Skeletal muscle tissue (tissue), 4 donors: ENCODE results near the gene PALLD. TPM values are rescaled to one million over a fixed set of nuclear protein-coding genes. Genes with fewer than 3 reads are reported as not detected.

Experiments used
- H3K27ac ChIP-seq: one replicate; pipeline ENCODE4 v1.7.0; 2013; ENCODE audit warnings: mild to moderate bottlenecking, low read depth, low read length, inconsistent platforms
- H3K27me3 ChIP-seq, 3 donors: one replicate each; pipeline ENCODE4 v1.7.0; 2013; ENCODE audit warnings: low read length in 3 of 3; ENCODE audit not compliant: control insufficient read depth in 3 of 3, insufficient read depth in 3 of 3
- H3K36me3 ChIP-seq, 3 donors: one replicate each; pipeline ENCODE4 v1.7.0; 2013; ENCODE audit warnings: low read length in 3 of 3; ENCODE audit not compliant: control insufficient read depth in 3 of 3, insufficient read depth in 3 of 3
- H3K4me1 ChIP-seq, 3 donors: one replicate each; pipeline ENCODE4 v1.7.0; 2013; ENCODE audit warnings: low read length in 3 of 3, mild to moderate bottlenecking in 3 of 3; ENCODE audit not compliant: control insufficient read depth in 3 of 3, insufficient read depth in 3 of 3
- H3K4me3 ChIP-seq, 3 donors: one replicate each; pipeline ENCODE4 v1.7.0; 2013; ENCODE audit warnings: low read length in 3 of 3
- H3K9ac ChIP-seq, 3 donors: one replicate each; pipeline ENCODE4 v1.7.0; 2013; ENCODE audit warnings: low read length in 3 of 3, mild to moderate bottlenecking in 3 of 3, moderate library complexity in 2 of 3, low read depth in 1 of 3
- H3K9me3 ChIP-seq, 3 donors: one replicate each; pipeline ENCODE4 v1.7.0; 2013; ENCODE audit warnings: low read length in 3 of 3; ENCODE audit not compliant: control insufficient read depth in 3 of 3
- total RNA-seq: library from RNA; depleted of rRNA; stranded (reverse); fragments of >200 nt; gene quantifications from one replicate; pipeline ENCODE4 v1.2.3, GENCODE V29; 2014
- donor health status: Osteomylitis.

PALLD gene
- total RNA-seq, 1 donor from 2014 or later = 140 TPM

DNA sequence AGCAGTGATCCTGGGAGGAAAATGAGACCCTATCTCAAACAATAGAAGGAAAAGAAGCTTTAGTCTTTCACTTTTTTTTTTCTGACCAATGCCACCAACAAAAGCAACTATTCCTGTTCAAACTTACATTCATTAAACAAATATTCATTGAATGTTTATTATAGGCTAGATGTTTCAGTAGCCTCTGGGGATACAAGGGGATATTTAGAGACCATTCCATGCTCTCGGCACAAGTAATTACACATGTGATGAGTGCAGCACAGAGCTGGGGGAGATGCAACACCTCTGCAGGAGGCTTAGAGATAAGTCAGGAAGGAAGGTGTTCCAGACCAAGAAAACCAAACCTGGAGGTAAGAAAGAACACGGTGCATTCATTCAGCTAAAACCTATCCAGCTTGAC, 68.3 kb downstream of the PALLD start:
- H3K4me1 ChIP-seq = peaks cover 19 to 26% (median 20%) of the 10 kb centered on the region in 3 donors
- H3K27me3 ChIP-seq = no peaks in the 10 kb centered on the region
- no peak overlapping the region for H3K27ac ChIP-seq
- H3K9ac ChIP-seq = no peak overlapping the region
- no peak overlapping the region for H3K4me3 ChIP-seq
- no peaks in the 10 kb centered on the region for H3K9me3 ChIP-seq
- no peaks in the 10 kb centered on the region for H3K36me3 ChIP-seq

DNA sequence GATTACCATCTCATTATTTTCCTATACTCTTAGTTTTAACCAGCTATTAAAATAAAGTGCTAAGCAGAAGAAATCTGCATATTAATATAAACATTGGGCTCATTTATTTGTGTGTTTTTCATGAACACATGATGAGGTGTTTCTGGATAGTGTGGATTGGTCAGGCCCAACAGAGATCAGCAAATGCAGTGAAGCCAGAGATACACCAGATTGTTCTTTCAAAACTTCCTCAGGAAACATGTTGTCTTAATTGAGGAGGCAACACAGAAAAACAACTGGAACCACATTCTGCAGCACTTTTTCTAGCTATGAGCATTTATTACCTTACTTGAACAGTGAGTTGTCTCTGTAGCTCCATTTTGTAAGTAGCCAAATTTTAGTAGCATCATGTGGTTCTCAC, 69.9 kb downstream of the PALLD start:
- no peaks in the 10 kb centered on the region for H3K27me3 ChIP-seq
- no peaks in the 10 kb centered on the region for H3K9me3 ChIP-seq
- no peak overlapping the region for H3K9ac ChIP-seq
- no peak overlapping the region for H3K27ac ChIP-seq
- no peak overlapping the region for H3K4me3 ChIP-seq
- H3K36me3 ChIP-seq = no peaks in the 10 kb centered on the region
- H3K4me1 ChIP-seq = peaks cover 15 to 16% (median 15%) of the 10 kb centered on the region in 3 donors

DNA sequence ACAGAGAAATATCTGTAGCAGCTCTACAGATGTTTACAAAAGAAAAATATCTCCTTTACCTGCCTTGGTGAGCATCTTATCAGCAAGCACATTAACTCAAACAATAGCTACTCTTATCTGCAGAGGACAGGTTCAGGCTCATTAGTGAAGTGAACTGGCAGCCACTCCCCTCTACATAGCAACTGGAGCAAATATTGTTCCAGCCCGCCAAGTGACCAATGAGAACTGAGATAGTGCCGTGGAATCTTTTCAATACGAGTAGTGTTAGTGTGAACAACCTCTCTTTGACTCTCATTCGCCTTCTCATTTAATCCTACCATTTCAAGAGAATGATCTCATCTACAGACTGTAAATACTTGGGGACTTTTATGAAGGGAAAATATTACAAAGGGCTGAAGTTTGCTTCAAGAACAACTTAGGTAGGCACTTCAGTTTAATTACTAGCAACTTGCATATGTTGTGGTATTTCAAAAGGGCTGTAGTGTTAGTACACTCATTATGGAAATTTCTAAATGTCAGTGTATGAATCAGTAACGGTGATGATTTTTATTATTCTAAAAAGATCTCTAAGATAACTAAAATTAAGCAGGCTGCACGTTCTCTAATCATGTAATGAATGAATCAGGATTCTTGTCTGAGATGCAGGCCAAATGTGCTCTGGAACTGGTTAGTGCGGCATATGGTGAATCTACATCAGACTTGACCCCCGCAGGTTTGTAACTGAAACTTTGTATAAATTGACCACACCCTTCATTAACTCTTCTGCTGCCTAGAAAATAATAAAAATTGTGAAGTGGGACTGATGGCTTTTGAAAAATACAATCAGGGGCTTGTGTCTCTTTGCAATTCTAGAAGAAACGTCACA, 72.4 kb downstream of the PALLD start:
- Histone ChIP-seq H3K36me3 (no peaks in the 10 kb centered on the region), H3K27me3 (no peaks in the 10 kb centered on the region), H3K4me3 (peak overlapping the region in 2 of 3 donors; percentile 17 to 18), H3K4me1 (peaks cover 13 to 19% (median 13%) of the 10 kb centered on the region in 3 donors), H3K9me3 (no peaks in the 10 kb centered on the region), H3K27ac (peak overlapping the region; percentile 22), H3K9ac (peak overlapping the region in 2 of 3 donors; percentile 13 to 58)

DNA sequence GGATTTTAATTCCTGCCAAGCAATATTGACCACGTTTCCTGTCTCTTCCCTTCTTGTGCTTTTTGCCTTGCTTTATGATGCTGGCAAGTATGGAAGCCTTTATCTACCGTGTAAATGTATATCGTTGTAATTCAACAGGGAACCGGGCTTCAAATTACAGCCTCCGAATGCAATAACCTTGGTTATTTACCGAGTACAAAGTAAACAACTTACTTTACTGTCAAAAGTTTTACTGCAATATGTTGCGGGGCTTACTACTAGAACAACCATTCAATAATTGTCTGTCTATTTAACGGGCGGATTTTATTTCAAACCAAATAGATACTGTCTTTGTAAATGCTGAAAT, 73.1 kb downstream of the PALLD start:
- H3K27me3 ChIP-seq = no peaks in the 10 kb centered on the region
- H3K4me3 ChIP-seq = peak overlapping the region in 2 of 3 donors; percentile 17 to 18
- H3K27ac ChIP-seq = peak overlapping the region; percentile 22
- H3K4me1 ChIP-seq = peaks cover 13 to 19% (median 13%) of the 10 kb centered on the region in 3 donors
- H3K36me3 ChIP-seq = no peaks in the 10 kb centered on the region
- H3K9me3 ChIP-seq = no peaks in the 10 kb centered on the region
- H3K9ac ChIP-seq = peak overlapping the region in 1 of 3 donors; percentile 58

DNA sequence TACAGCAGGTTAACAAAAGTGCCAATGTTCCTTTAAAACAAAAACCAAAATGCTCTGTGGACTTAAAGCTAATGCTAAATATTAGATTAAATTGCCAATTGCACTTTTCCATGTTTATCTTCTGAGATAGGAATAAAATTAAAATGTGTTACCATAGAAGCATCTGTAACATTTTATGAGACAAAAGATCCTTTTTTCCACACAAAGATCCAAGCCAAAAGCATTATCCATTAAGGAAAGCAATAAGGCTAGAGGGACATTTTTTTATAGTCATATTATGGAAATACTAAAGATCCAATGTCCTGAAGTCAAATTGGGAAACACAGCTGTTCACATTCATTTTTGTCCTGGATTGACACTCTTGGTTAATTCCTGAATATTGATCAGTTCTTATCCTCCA, 73.6 kb downstream of the PALLD start:
- Histone ChIP-seq H3K9ac (no peak overlapping the region), H3K36me3 (no peaks in the 10 kb centered on the region), H3K4me1 (peaks cover 8 to 19% (median 13%) of the 10 kb centered on the region in 3 donors), H3K4me3 (peak overlapping the region in 1 of 3 donors; percentile 17), H3K27ac (no peak overlapping the region), H3K9me3 (no peaks in the 10 kb centered on the region), H3K27me3 (no peaks in the 10 kb centered on the region)

DNA sequence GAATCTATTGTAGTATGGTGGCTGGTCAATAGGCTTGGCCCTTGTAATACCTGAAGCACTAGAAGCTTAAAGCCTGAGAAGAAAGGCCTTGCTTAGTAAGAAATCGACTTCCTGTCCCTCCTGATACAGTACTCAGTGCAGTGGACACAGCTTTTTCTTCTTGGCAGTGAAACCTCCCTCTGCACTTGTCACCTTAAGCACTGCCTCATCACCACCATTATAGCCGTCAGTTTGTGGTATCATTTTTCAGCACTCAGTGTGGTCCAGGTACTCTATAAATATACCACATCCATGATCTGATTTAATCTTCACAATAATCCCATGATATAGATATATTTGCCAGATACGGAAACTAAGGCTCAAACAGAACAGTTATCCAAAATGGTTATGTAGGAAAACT, 75.2 kb downstream of the PALLD start:
- H3K9ac ChIP-seq = no peak overlapping the region
- H3K9me3 ChIP-seq = no peaks in the 10 kb centered on the region
- H3K4me1 ChIP-seq = peaks cover 8 to 19% (median 13%) of the 10 kb centered on the region in 3 donors
- H3K27ac ChIP-seq = peak overlapping the region; percentile 14
- no peaks in the 10 kb centered on the region for H3K36me3 ChIP-seq
- no peaks in the 10 kb centered on the region for H3K27me3 ChIP-seq
- H3K4me3 ChIP-seq = no peak overlapping the region

DNA sequence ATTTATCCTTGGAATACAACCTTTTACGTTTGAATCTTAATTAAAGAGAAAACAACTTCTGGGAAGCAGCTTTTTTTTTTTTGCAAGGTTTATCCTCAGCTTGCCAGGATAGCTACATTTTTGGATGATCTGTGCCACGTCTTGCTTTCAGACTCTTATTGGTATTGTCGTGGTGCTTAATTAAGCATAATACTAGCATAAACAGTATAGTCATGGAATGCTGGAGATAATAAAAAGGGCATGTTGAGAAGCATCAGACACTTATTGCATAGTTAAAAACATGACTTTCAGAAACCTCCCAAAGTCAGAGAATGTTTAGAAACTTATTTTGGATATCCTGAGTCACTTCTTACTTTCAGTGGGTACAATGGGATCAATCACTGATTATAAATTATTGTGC, 77.0 kb downstream of the PALLD start:
- peaks cover 8 to 19% (median 13%) of the 10 kb centered on the region in 3 donors for H3K4me1 ChIP-seq
- no peaks in the 10 kb centered on the region for H3K36me3 ChIP-seq
- no peak overlapping the region for H3K9ac ChIP-seq
- H3K9me3 ChIP-seq = no peaks in the 10 kb centered on the region
- no peak overlapping the region for H3K27ac ChIP-seq
- H3K4me3 ChIP-seq = no peak overlapping the region
- no peaks in the 10 kb centered on the region for H3K27me3 ChIP-seq

DNA sequence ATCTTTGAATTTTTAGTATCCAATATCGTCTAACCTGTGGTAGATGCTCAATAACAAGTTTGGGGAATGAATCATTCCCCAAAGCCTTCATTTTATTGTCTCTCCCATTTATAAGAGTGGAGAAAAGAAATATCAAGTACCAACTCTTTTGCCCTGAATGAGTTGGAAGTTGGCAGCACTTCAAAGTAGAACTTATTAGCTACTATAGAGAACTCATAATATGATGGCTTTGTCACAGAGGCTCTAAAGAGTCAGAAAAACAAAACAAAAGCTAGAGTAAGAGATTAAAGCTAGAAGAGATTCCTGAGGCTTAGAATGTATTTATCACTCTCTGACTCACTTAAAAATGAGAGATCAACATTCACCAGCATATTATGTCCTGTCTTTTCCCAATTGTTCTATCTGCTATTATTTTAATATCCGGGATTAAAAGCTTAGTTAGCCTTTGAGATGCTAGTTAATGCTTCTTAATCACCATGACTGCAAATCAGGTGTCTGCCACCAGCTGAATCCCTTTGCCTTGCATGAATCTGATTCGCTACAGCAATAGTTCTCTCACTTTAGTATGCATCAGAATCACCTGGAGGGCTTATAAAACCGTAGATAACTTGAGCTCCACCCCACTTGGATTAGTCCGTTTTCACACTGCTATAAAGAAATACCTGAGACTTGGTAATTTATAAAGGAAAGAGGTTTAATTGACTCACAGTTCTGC, 77.9 kb downstream of the PALLD start:
- no peak overlapping the region for H3K9ac ChIP-seq
- H3K27me3 ChIP-seq = no peaks in the 10 kb centered on the region
- H3K36me3 ChIP-seq = no peaks in the 10 kb centered on the region
- no peaks in the 10 kb centered on the region for H3K9me3 ChIP-seq
- H3K27ac ChIP-seq = no peak overlapping the region
- H3K4me3 ChIP-seq = no peak overlapping the region
- peaks cover 8 to 12% (median 9%) of the 10 kb centered on the region in 3 donors for H3K4me1 ChIP-seq

DNA sequence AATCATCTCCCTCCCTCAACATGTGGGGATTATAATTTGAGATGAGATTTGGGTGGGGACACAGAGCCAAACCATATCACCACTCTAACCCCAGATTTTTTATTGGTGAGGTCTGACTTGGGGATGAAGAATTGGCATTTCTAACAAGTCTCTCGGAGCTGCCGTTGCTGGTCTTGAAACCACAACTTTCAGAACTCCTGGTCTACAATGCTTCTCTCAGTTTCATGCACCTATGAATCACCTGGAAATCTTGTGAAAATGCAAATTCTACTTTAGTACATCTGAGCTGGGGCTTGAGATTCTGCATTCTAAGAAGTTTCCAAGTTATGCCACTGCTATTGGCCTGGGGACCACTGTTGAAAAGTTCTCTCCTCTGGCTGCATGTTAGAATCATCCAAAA, 78.6 kb downstream of the PALLD start:
- no peak overlapping the region for H3K4me3 ChIP-seq
- no peaks in the 10 kb centered on the region for H3K27me3 ChIP-seq
- no peak overlapping the region for H3K27ac ChIP-seq
- no peak overlapping the region for H3K9ac ChIP-seq
- H3K36me3 ChIP-seq = no peaks in the 10 kb centered on the region
- no peaks in the 10 kb centered on the region for H3K9me3 ChIP-seq
- H3K4me1 ChIP-seq = peaks cover 4 to 8% (median 5%) of the 10 kb centered on the region in 3 donors

DNA sequence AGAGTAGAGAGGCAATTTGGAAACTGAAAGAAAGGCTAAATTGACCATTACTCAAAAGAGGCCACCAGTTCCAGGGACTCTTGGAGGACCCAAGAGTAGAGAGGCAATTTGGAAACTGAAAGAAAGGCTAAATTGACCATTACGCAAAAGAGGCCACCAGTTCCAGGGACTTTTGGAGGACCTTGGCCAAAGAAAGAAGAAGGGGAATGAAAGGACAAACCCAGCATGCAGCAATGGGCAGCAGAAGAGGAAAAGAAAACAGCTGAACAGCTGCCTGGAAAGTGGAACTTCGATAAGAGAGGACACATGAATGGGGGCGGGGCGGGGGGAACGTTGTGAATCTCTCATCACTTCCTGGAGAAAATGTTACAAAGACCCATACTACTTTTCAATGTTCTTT, 80.8 kb downstream of the PALLD start:
- Histone ChIP-seq H3K27ac (no peak overlapping the region), H3K4me3 (no peak overlapping the region), H3K9me3 (no peaks in the 10 kb centered on the region), H3K9ac (no peak overlapping the region), H3K4me1 (peaks cover 0 to under 1% (median under 1%) of the 10 kb centered on the region in 3 donors), H3K27me3 (no peaks in the 10 kb centered on the region), H3K36me3 (no peaks in the 10 kb centered on the region)
